IgD-negative memory B cell (primary cell): ENCODE data around the gene CHST5. TPM values are rescaled to one million over a fixed set of nuclear protein-coding genes. Genes with fewer than 3 reads are reported as not detected.
"Not testable (repeated sequence)": the region's sequence is repeated elsewhere in the genome, so short reads cannot be mapped to it uniquely, and the experiment has no call there.

Experiments
- H3K27ac Mint-ChIP-seq, 3 donors: one replicate each; pipeline ENCODE4 v1.8.0; 2020 to 2022; ENCODE audit warnings: mild to moderate bottlenecking in 3 of 3, mixed read lengths in 3 of 3, moderate library complexity in 1 of 3
- H3K27me3 Mint-ChIP-seq: one replicate; pipeline ENCODE4 v1.8.0; 2021; ENCODE audit warnings: mixed read lengths
- H3K36me3 Mint-ChIP-seq: one replicate; pipeline ENCODE4 v1.8.0; 2020; ENCODE audit warnings: mild to moderate bottlenecking, mixed read lengths
- H3K4me1 Mint-ChIP-seq, 3 donors: one replicate each; pipeline ENCODE4 v1.8.0; 2020 to 2022; ENCODE audit warnings: mixed read lengths in 3 of 3, mild to moderate bottlenecking in 1 of 3
- H3K4me3 Mint-ChIP-seq, 4 donors: one replicate each; pipeline ENCODE4 v1.8.0; 2020 to 2022; ENCODE audit warnings: mild to moderate bottlenecking in 4 of 4, mixed read lengths in 4 of 4, moderate library complexity in 3 of 4
- H3K9me3 Mint-ChIP-seq, 3 donors: one replicate each; pipeline ENCODE4 v1.8.0; 2020 to 2021; ENCODE audit warnings: mixed read lengths in 3 of 3, mild to moderate bottlenecking in 1 of 3
- polyA plus RNA-seq: library from polyadenylated mRNA; unstranded; fragments of 300-500 nt; fragmentation: Illumina TruSeq; gene quantifications from one replicate; pipeline ENCODE4 v1.2.3, GENCODE V29; 2021

Gene CHST5
- polyA plus RNA-seq, 1 donor from 2014 or later = not detected

- Mint-ChIP-seq H3K27me3 (no peaks in the 10 kb centered on the region), H3K4me1 (peaks cover 3 to 10% (median 7%) of the 10 kb centered on the region in 3 donors), H3K4me3 (no peak overlapping the region), H3K9me3 (no peaks in the 10 kb centered on the region), H3K36me3 (peaks cover 2% of the 10 kb centered on the region), H3K27ac (no peak overlapping the region)
Observed at GRCh38 chr16:75559564-75560372, 23.9 kb upstream of the CHST5 start.

- Mint-ChIP-seq H3K27me3 (no peaks in the 10 kb centered on the region), H3K4me3 (peak overlapping the region in 1 of 4 donors; percentile 3), H3K9me3 (no peaks in the 10 kb centered on the region), H3K36me3 (peaks cover 2% of the 10 kb centered on the region), H3K27ac (no peak overlapping the region), H3K4me1 (peaks cover 4 to 10% (median 6%) of the 10 kb centered on the region in 3 donors)
Observed at GRCh38 chr16:75558846-75559401, 23.0 kb upstream of the CHST5 start.

- Mint-ChIP-seq H3K36me3 (peaks cover 2% of the 10 kb centered on the region), H3K9me3 (no peaks in the 10 kb centered on the region), H3K27me3 (no peaks in the 10 kb centered on the region), H3K4me3 (peak overlapping the region; percentile 85 to 98 (median 90)), H3K27ac (peak overlapping the region; percentile 71 to 96 (median 88)), H3K4me1 (peaks cover 6 to 14% (median 6%) of the 10 kb centered on the region in 3 donors)
Observed at GRCh38 chr16:75556431-75556950, 20.6 kb upstream of the CHST5 start.

- Mint-ChIP-seq H3K36me3 (peaks cover 2% of the 10 kb centered on the region), H3K27me3 (no peaks in the 10 kb centered on the region), H3K4me3 (peak within 1 kb of the TSS; percentile 85 to 98 (median 90)), H3K9me3 (no peaks in the 10 kb centered on the region), H3K4me1 (peaks cover 6 to 14% (median 6%) of the 10 kb centered on the region in 3 donors), H3K27ac (peak within 1 kb of the TSS; percentile 71 to 96 (median 88))
Observed at GRCh38 chr16:75555707-75556430, 20.0 kb upstream of the CHST5 start, which contains the start of gene TMEM231. TSS of gene TMEM231 (minus strand) at chr16:75556252. CDS start at chr16:75556209, 43 bp downstream.

GRCh38 chr16:75555213-75555706, 19.4 kb upstream of the CHST5 start:
- peaks cover 6 to 14% (median 7%) of the 10 kb centered on the region in 3 donors for H3K4me1 Mint-ChIP-seq
- H3K9me3 Mint-ChIP-seq = no peaks in the 10 kb centered on the region
- no peaks in the 10 kb centered on the region for H3K27me3 Mint-ChIP-seq
- peak overlapping the region; percentile 71 to 95 (median 88) for H3K27ac Mint-ChIP-seq
- peaks cover 2% of the 10 kb centered on the region for H3K36me3 Mint-ChIP-seq
- peak overlapping the region; percentile 85 to 98 (median 90) for H3K4me3 Mint-ChIP-seq

- peak overlapping the region in 2 of 3 donors; percentile 26 to 73 for H3K27ac Mint-ChIP-seq
- H3K4me1 Mint-ChIP-seq = peaks cover 12 to 14% (median 13%) of the 10 kb centered on the region in 3 donors
- H3K9me3 Mint-ChIP-seq = no peaks in the 10 kb centered on the region
- peaks cover under 1% of the 10 kb centered on the region for H3K36me3 Mint-ChIP-seq
- H3K4me3 Mint-ChIP-seq = no peak overlapping the region
- H3K27me3 Mint-ChIP-seq = no peaks in the 10 kb centered on the region
Observed at GRCh38 chr16:75552951-75553350, 17.0 kb upstream of the CHST5 start.

- Mint-ChIP-seq H3K27ac (no peak overlapping the region), H3K4me3 (no peak overlapping the region), H3K9me3 (no peaks in the 10 kb centered on the region), H3K4me1 (peaks cover 5 to 9% (median 9%) of the 10 kb centered on the region in 3 donors), H3K27me3 (no peaks in the 10 kb centered on the region), H3K36me3 (peaks cover 3% of the 10 kb centered on the region)
Observed at GRCh38 chr16:75550211-75550662, 14.3 kb upstream of the CHST5 start.

GRCh38 chr16:75548456-75548855, 12.5 kb upstream of the CHST5 start:
- H3K36me3 Mint-ChIP-seq, H3K9me3 Mint-ChIP-seq, H3K4me1 Mint-ChIP-seq, H3K27me3 Mint-ChIP-seq, H3K27ac Mint-ChIP-seq, H3K4me3 Mint-ChIP-seq: not testable (repeated sequence)

- Mint-ChIP-seq H3K27ac (no peak overlapping the region), H3K9me3 (no peaks in the 10 kb centered on the region), H3K36me3 (peaks cover 5% of the 10 kb centered on the region), H3K27me3 (no peaks in the 10 kb centered on the region), H3K4me3 (no peak overlapping the region), H3K4me1 (peaks cover 0 to 7% (median 6%) of the 10 kb centered on the region in 3 donors)
Observed at GRCh38 chr16:75546293-75546692, 10.4 kb upstream of the CHST5 start.

GRCh38 chr16:75545879-75546278, 10.0 kb upstream of the CHST5 start:
- H3K9me3 Mint-ChIP-seq, H3K36me3 Mint-ChIP-seq, H3K27ac Mint-ChIP-seq, H3K4me1 Mint-ChIP-seq, H3K4me3 Mint-ChIP-seq, H3K27me3 Mint-ChIP-seq: not testable (repeated sequence)

GRCh38 chr16:75542462-75542861, 6.6 kb upstream of the CHST5 start:
- H3K36me3 Mint-ChIP-seq, H3K27me3 Mint-ChIP-seq, H3K9me3 Mint-ChIP-seq: not testable (repeated sequence)

GRCh38 chr16:75541236-75541635, 5.3 kb upstream of the CHST5 start:
- Mint-ChIP-seq H3K27ac (no peak overlapping the region), H3K27me3 (no peaks in the 10 kb centered on the region), H3K9me3 (no peaks in the 10 kb centered on the region), H3K36me3 (peaks cover 3% of the 10 kb centered on the region), H3K4me3 (no peak overlapping the region), H3K4me1 (no peaks in the 10 kb centered on the region)

More at GRCh38 chr16:75542462-75542861, 6.6 kb upstream of the CHST5 start:
- H3K4me1 Mint-ChIP-seq, H3K4me3 Mint-ChIP-seq, H3K27ac Mint-ChIP-seq: not testable (repeated sequence)

- H3K9me3 Mint-ChIP-seq, H3K27ac Mint-ChIP-seq, H3K27me3 Mint-ChIP-seq, H3K4me1 Mint-ChIP-seq, H3K4me3 Mint-ChIP-seq, H3K36me3 Mint-ChIP-seq: not testable (repeated sequence)
Observed at GRCh38 chr16:75538882-75539565, 3.1 kb upstream of the CHST5 start.

- Mint-ChIP-seq H3K27me3 (no peaks in the 10 kb centered on the region), H3K27ac (no peak overlapping the region), H3K36me3 (no peaks in the 10 kb centered on the region), H3K4me3 (no peak overlapping the region), H3K4me1 (no peaks in the 10 kb centered on the region), H3K9me3 (no peaks in the 10 kb centered on the region)
Observed at GRCh38 chr16:75537776-75538175, 1.9 kb upstream of the CHST5 start.
